GM12875 (cell line): ENCODE data around the gene ZNF160.

ENCODE experiments used
- H3K4me3 ChIP-seq: one replicate; pipeline ENCODE4 v1.5.1; 2011; ENCODE audit warnings: low read depth, low read length, control low read depth
- TF ChIP-seq, protein P1 (sequence below): IDR thresholded peaks from 2 replicates; pipeline ENCODE4 v1.5.1; 2011; ENCODE audit warnings: low read depth, mild to moderate bottlenecking, control low read depth, inconsistent platforms, low read length, moderate library complexity, borderline replicate concordance; ENCODE audit not compliant: insufficient read depth

Gene ZNF160

DNA sequence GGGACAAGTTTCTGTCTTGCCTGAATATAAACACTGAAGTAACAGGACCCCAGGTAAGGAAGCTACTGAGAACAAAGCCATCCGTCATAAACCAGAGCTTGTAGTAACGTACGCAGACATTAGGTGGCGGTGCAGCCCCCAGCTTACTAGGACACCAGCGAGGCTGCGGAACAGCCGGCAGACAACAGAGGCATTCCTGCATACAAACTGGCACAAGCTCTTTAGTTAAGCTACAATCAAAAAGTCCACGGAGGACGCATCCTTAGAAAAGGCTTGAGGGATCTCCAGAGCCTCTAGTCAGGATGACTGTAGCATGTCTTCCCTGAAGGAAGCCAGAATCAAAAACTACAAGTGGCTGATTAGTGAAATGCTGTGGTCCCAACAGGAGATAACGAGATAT is 26.2 kb downstream of the ZNF160 start:
- no peak overlapping the region for H3K4me3 ChIP-seq
- TF ChIP-seq, protein P1, sequence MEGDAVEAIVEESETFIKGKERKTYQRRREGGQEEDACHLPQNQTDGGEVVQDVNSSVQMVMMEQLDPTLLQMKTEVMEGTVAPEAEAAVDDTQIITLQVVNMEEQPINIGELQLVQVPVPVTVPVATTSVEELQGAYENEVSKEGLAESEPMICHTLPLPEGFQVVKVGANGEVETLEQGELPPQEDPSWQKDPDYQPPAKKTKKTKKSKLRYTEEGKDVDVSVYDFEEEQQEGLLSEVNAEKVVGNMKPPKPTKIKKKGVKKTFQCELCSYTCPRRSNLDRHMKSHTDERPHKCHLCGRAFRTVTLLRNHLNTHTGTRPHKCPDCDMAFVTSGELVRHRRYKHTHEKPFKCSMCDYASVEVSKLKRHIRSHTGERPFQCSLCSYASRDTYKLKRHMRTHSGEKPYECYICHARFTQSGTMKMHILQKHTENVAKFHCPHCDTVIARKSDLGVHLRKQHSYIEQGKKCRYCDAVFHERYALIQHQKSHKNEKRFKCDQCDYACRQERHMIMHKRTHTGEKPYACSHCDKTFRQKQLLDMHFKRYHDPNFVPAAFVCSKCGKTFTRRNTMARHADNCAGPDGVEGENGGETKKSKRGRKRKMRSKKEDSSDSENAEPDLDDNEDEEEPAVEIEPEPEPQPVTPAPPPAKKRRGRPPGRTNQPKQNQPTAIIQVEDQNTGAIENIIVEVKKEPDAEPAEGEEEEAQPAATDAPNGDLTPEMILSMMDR, result no peak

DNA sequence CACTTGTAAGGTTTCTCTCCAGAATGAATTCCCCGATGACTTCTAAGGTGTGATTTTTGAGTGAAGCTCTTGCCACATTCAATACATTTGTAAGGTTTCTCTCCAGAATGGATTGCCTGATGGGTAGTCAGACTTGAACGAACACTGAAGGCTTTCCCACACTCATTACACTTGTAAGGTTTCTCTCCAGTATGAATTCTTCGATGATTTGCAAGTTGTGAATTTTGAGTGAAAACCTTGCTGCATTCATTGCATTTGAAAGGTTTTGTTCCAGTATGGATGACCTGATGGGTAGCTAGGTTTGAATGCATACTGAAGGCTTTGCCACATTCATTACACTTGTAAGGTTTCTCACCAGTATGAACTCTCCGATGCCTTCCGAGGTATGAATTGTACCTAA is 34.4 kb downstream of the ZNF160 start:
- no peak overlapping the region for H3K4me3 ChIP-seq
- TF ChIP-seq, protein P1, result no peak

DNA sequence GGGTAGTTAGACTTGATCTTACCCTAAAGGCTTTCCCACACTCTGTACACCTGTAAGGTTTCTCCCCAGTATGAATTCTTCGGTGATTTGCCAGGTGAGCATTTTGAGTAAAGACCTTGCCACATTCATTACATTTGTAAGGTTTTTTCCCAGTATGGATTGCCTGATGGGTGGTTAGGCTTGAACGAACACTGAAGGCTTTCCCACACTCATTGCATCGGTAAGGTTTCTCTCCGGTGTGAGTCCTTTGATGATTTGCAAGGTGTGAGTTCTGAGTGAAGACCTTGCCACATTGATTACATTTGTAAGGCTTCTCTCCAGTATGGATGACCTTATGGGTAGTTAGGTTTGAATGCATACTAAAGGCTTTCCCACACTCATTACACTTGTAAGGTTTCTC is 35.0 kb downstream of the ZNF160 start:
- no peak overlapping the region for H3K4me3 ChIP-seq
- TF ChIP-seq, protein P1, result no peak

DNA sequence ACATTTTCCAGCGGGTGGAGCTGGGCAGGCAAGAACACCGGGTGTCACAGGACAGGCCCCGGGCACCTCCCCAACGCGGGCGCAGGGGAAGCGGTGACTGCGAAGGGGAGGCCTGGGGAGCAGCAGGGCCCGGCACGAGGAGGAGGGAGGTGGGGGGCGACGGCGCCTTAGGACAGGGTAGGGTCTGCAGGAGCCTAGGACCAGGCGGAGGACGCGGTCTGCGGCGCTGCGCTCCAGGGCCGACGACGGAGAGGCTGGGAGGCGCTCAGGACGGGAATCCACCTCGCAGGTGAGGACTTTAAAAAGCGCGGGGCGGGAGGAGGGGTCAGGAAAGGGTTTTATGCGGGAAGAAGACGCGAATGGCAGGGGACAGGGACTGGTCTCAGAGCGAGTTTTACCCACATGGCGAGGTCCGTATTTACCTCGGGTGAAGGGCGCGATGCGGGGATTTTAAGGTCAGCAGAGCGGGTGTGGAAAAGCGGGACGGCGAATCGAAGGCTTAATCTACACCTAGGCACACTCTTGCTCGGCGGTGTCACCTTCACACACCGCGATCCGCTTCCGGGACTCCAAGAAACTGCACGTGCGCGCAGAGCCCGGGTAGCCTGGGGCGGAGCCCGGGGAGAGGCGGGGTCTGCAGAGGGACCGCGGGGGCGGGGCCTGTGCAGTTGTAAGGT is 45.2 kb downstream of the ZNF160 start:
- TF ChIP-seq, protein P1, result no peak
- no peak overlapping the region for H3K4me3 ChIP-seq

DNA sequence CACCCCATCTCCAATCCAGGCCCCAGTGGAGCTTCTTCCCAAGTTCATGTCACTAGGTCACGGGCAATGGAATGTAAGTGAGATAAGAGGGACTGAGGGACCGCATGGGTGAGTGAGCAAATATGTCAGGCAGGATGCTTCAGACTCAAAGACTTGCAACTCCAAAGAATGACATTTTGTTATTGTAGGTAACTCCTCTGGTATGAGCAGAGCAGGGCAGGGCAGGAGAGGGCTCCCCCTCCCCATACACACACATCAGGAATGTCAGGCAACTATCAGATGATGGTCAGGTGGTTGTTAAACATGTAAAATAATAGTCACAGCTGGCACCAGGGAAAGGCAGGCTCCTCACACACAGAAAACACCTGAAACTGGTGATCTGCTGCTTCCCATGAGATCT is 48.1 kb downstream of the ZNF160 start:
- H3K4me3 ChIP-seq, result no peak overlapping the region
- TF ChIP-seq, protein P1, result no peak

DNA sequence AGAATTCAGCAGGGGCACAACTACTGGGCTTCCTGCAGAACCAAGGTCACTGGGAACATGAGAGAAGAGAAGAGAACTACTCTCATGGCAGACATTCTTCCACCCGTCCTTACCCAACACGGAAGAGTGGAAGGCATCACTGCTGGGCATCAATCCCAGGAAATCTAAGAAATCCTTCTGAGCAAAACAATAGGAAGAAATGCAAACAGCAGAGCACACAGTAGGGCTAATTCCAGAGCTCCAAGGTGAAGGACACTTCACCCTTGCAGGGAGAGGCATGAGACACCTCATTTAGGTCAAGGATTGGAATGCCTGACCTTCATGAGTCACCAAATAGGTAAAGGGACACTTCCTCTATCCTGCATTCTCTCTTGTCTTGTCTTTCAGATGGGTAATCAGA is 55.8 kb downstream of the ZNF160 start:
- TF ChIP-seq, protein P1, result no peak
- no peak overlapping the region for H3K4me3 ChIP-seq

DNA sequence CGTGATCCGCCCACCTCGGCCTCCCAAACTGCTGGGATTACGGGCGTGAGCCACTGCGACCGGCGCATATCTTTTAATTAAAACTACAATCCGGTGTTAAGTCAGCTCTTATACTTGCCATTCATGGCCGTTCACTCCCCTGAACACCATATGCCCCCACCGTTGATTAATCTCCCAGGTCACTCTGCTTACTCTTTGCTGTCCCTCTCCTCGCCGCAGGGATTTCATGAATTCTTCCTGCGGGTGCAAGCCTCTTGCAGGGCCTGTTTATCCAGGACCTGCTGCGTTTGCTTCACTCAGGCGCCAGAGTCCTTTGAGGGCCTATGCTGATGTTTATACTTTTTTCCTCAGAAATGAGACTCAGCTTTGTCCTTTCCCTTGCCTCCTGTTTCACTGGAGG is 57.7 kb downstream of the ZNF160 start:
- TF ChIP-seq, protein P1, result no peak
- no peak overlapping the region for H3K4me3 ChIP-seq
